ENCODE results near the gene IL4I1.

The IL4I1 gene

DNA sequence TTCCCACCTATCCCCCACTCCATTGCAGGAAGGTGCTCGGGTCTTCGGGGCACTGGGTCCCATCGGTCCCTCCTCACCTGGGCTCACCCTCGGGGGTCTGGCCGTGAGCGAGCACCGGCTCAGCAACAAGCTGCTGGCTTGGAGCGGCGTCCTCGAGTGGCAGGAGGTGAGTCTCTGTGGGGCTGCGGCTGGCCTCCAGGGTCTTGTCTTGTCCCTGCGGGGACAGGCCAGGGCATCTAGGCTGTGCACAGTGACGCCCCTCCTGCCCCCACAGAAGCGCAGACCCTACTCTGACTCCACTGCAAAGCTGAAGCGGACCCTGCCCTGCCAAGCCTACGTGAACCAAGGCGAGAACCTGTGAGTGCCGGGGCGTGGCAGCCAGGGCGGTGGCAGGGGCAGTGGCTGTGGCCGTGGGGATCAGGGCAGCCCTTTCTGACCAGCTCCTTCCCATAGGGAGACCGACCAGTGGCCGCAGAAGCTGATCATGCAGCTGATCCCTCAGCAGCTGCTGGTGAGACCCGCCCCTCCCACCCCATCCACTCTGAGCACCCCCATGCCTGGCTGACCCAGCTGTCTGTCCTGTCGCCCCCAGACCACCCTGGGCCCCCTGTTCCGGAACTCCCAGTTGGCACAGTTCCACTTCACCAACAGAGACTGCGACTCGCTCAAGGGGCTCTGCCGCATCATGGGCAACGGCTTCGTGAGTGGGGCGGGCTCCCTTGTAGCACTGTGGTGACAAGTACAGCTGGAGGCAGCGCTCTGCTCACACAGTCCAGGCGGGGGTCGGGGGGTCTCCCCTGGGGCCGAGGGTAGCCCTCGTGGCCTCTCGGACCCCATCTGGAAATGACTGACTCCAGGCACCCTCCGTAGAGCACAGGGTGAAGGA is 42.1 kb downstream of the IL4I1 start:
- no peaks in the 10 kb centered on the region for H4K20me1 ChIP-seq (ENCODE audit: insufficient read depth)
- H3K27ac ChIP-seq = no peak overlapping the region
- H3K4me2 ChIP-seq = no peak overlapping the region
- no peak overlapping the region for H3K4me3 ChIP-seq (IDR thresholded peaks at IDR 0.05; ENCODE audit: insufficient read depth, low read depth, low read length)
- peaks cover 18% of the 10 kb centered on the region for H3K4me1 ChIP-seq (ENCODE audit: low read depth, poor library complexity, severe bottlenecking)
- TF ChIP-seq, protein P1, sequence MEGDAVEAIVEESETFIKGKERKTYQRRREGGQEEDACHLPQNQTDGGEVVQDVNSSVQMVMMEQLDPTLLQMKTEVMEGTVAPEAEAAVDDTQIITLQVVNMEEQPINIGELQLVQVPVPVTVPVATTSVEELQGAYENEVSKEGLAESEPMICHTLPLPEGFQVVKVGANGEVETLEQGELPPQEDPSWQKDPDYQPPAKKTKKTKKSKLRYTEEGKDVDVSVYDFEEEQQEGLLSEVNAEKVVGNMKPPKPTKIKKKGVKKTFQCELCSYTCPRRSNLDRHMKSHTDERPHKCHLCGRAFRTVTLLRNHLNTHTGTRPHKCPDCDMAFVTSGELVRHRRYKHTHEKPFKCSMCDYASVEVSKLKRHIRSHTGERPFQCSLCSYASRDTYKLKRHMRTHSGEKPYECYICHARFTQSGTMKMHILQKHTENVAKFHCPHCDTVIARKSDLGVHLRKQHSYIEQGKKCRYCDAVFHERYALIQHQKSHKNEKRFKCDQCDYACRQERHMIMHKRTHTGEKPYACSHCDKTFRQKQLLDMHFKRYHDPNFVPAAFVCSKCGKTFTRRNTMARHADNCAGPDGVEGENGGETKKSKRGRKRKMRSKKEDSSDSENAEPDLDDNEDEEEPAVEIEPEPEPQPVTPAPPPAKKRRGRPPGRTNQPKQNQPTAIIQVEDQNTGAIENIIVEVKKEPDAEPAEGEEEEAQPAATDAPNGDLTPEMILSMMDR (conservative IDR thresholded peaks at IDR 0.05; ENCODE audit: low read depth, low read length) = no peak
- H3K27me3 ChIP-seq (ENCODE audit: insufficient read depth, low read depth) = no peaks in the 10 kb centered on the region
- H3K36me3 ChIP-seq (ENCODE audit: insufficient read depth) = no peaks in the 10 kb centered on the region
- no peak overlapping the region for H3K9ac ChIP-seq
- H2AFZ ChIP-seq (ENCODE audit: low read depth) = no peak overlapping the region
- peaks cover 35% of the 10 kb centered on the region for H3K79me2 ChIP-seq (ENCODE audit: insufficient read depth, low read depth)

DNA sequence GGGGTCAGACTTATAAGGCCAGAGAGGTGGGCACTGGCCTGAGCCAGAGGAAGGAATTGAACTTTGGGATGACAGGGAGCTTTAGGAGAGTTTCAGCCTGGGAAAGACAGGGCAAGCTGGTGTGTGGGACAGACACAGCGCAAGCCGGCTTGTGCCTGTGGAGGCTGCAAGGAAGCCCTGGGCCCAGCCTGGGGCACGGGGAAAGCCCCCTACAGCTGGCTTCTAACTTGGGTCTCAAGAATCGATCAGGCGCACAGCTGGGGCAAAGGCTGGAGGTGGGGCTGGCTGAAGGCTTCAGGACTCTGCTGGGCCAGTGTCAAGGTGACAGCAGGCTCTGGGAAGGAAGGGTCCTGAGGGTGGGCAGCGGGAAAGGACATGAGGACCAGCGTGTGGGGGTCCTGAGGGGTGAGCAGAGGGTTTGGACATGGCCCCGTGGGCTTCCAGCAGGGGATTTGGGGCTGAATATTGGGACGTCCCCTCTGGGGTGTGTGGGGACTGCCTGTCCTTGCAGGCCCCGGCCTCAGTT is 42.8 kb downstream of the IL4I1 start:
- TF ChIP-seq, protein P1 (conservative IDR thresholded peaks at IDR 0.05; ENCODE audit: low read depth, low read length) = no peak
- Histone ChIP-seq H3K4me2 (no peak overlapping the region), H3K4me1 (ENCODE audit: low read depth, poor library complexity, severe bottlenecking) (peaks cover 25% of the 10 kb centered on the region), H4K20me1 (ENCODE audit: insufficient read depth) (no peaks in the 10 kb centered on the region), H3K9ac (no peak overlapping the region), H3K27me3 (ENCODE audit: insufficient read depth, low read depth) (no peaks in the 10 kb centered on the region), H2AFZ (ENCODE audit: low read depth) (no peak overlapping the region), H3K36me3 (ENCODE audit: insufficient read depth) (no peaks in the 10 kb centered on the region), H3K79me2 (ENCODE audit: insufficient read depth, low read depth) (peaks cover 35% of the 10 kb centered on the region), H3K4me3 (IDR thresholded peaks at IDR 0.05; ENCODE audit: insufficient read depth, low read depth, low read length) (no peak overlapping the region), H3K27ac (no peak overlapping the region)

DNA sequence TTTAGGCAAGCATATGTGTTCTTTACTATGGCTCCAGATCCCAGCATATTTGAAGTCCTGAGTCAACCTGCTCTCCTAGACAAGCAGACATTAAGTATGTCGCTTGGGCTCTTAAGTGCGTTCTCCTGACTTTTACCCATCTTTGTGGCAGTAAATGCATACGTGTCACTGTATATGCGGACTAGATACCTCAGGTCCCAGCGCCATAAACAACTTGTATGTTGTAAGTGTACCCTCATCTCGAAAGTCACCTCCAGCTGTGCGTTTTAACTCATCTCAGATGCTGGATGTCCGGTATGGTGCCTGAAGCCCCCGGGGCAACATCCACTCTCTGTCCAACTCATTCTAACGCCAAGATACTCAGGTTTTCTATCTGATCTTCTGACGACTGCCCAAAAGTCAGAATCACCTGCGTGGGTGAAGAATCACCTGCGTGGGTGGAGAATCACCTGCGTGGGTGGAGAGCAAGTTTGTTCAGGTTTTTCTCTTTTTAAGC is 44.0 kb downstream of the IL4I1 start:
- peaks cover 37% of the 10 kb centered on the region for H3K4me1 ChIP-seq (ENCODE audit: low read depth, poor library complexity, severe bottlenecking)
- H3K27me3 ChIP-seq (ENCODE audit: insufficient read depth, low read depth) = no peaks in the 10 kb centered on the region
- TF ChIP-seq, protein P1 (conservative IDR thresholded peaks at IDR 0.05; ENCODE audit: low read depth, low read length) = no peak
- H3K4me2 ChIP-seq = peak overlapping the region; percentile 44; the same call in 1 of the 2 replicates
- H4K20me1 ChIP-seq (ENCODE audit: insufficient read depth) = no peaks in the 10 kb centered on the region
- H3K9ac ChIP-seq = no peak overlapping the region
- H2AFZ ChIP-seq (ENCODE audit: low read depth) = no peak overlapping the region
- H3K79me2 ChIP-seq (ENCODE audit: insufficient read depth, low read depth) = peaks cover 35% of the 10 kb centered on the region
- H3K36me3 ChIP-seq (ENCODE audit: insufficient read depth) = no peaks in the 10 kb centered on the region
- H3K4me3 ChIP-seq (IDR thresholded peaks at IDR 0.05; ENCODE audit: insufficient read depth, low read depth, low read length) = no peak overlapping the region
- H3K27ac ChIP-seq = no peak overlapping the region

DNA sequence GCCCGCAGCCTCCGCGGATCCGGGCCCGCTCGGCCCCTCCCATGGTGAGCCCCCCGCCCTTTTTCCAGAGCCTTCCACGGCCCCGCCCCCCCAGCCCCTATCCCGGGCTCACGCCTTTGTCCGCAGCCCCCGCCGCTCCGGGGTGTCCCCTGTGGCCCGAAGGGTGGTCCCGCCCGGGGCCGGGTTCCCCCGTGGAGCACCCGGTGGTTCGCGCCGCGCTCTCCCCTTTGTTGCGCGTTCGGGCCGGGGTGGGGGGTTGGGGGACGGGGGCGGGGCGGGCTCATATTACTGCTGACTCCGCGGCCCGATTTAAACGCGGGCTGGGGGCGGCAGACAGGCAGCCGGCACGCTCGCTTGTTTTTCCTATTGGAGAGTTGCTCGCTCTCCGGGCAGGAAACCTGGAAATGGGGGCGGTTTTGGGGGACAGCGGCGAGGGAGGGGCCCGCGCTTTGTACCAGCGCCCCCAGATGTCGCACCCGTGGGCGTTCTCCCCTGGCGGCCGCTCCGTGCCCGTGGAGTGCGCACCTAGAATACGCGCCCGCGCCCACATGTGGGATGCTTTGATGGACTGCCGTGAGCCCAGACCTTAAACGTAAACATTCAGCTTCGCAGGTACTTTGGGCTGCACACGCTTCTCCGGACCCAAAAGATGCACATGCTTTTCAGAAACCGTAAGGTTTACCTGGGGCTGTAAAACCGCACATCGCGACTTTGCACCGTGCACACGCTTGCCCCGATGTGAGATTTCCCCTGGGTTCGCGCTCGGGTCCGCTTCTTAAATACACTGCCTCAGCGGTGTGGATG is 45.0 kb downstream of the IL4I1 start:
- Histone ChIP-seq H3K9ac (peak overlapping the region; percentile 94; the same call in 1 of the 2 replicates), H3K79me2 (ENCODE audit: insufficient read depth, low read depth) (peaks cover 35% of the 10 kb centered on the region), H3K27me3 (ENCODE audit: insufficient read depth, low read depth) (no peaks in the 10 kb centered on the region), H3K4me3 (IDR thresholded peaks at IDR 0.05; ENCODE audit: insufficient read depth, low read depth, low read length) (no peak overlapping the region), H3K4me2 (peak overlapping the region; percentile 44; the same call in 1 of the 2 replicates), H3K27ac (no peak overlapping the region), H4K20me1 (ENCODE audit: insufficient read depth) (no peaks in the 10 kb centered on the region), H3K36me3 (ENCODE audit: insufficient read depth) (no peaks in the 10 kb centered on the region), H2AFZ (ENCODE audit: low read depth) (no peak overlapping the region), H3K4me1 (ENCODE audit: low read depth, poor library complexity, severe bottlenecking) (peaks cover 45% of the 10 kb centered on the region)
- TF ChIP-seq, protein P1 (conservative IDR thresholded peaks at IDR 0.05; ENCODE audit: low read depth, low read length) = no peak

Data from KMS-11 (cell line).